HL-60 (cell line): Measurements from ENCODE around the gene ISCU.

ENCODE experiments used
- DNase-seq, 2 experiments: peaks; one replicate each; pipeline ENCODE4 v3.0.0-alpha.2; 2010 to 2020; ENCODE audit warnings: low read depth in 1 of 2, low spot score in 1 of 2
- H3K27ac ChIP-seq: fragments of 250-450 bp; sonication (Bioruptor Pico); replicated peaks from 2 replicates; pipeline ENCODE4 v1.5.1; 2020; ENCODE audit warnings: mild to moderate bottlenecking, moderate library complexity
- H3K27me3 ChIP-seq: fragments of 250-450 bp; sonication (Bioruptor Pico); 2 replicates; pipeline ENCODE4 v1.5.1; 2021; ENCODE audit warnings: mild to moderate bottlenecking, moderate library complexity; ENCODE audit not compliant: insufficient read depth, poor library complexity, severe bottlenecking
- H3K4me3 ChIP-seq: replicated peaks from 2 replicates; pipeline ENCODE4 v1.5.1; 2011; ENCODE audit warnings: mild to moderate bottlenecking, control low read depth, low read length; ENCODE audit not compliant: insufficient read depth
- CTCF ChIP-seq: IDR thresholded peaks from one replicate; pipeline ENCODE4 v1.5.1; 2011; ENCODE audit warnings: low read length, control low read depth, inconsistent platforms; ENCODE audit not compliant: insufficient read depth
- GABPA ChIP-seq: IDR thresholded peaks from 2 replicates; pipeline ENCODE4 v1.6.1; 2012; ENCODE audit warnings: low read depth
- POLR2AphosphoS5 ChIP-seq: IDR thresholded peaks from 2 replicates; pipeline ENCODE4 v1.6.1; 2012; ENCODE audit warnings: low read depth
- REST ChIP-seq: IDR thresholded peaks from 2 replicates; pipeline ENCODE4 v1.6.1; 2012; ENCODE audit warnings: low read depth; ENCODE audit not compliant: insufficient replicate concordance
- SPI1 ChIP-seq: IDR thresholded peaks from 2 replicates; pipeline ENCODE4 v1.6.1; 2012; ENCODE audit warnings: low read depth, mild to moderate bottlenecking, borderline replicate concordance

ISCU gene

DNA sequence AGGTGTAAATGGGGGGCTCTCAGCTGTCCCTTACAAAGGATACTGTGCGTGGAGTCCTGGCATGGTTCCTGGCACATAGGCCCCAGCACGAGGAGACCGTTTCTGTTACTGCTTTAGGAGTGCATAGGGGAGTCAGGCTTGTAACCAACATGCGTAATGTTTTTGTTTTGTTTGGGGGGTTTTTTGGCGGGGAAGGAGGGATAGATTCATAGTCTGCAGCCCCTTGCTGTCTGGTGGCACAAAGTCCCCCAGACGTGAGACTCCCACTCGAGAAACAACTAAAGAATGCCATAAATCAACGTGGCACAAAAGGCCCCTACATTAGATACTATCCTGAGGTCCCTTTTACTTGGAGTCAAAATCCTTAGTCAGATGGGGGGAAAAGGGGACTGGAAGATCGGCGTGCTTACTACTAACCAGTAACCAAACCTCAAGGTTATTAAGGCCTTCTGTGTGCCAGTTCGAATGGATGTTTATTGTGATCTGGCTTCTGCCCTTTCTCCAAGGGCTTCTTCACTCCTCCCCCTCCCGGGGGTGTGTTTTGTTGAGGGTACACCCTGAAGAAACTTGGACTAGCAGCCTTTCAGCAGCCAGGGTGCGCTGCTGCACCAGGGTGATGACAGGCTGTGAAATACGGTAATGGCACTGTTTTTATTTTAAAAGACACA lies 874 bp downstream of the ISCU start:
- H3K4me3 ChIP-seq: peak overlapping the region; percentile 93
- H3K27me3 ChIP-seq: no peaks in the 10 kb centered on the region
- peak overlapping the region; percentile 77 for H3K27ac ChIP-seq

DNA sequence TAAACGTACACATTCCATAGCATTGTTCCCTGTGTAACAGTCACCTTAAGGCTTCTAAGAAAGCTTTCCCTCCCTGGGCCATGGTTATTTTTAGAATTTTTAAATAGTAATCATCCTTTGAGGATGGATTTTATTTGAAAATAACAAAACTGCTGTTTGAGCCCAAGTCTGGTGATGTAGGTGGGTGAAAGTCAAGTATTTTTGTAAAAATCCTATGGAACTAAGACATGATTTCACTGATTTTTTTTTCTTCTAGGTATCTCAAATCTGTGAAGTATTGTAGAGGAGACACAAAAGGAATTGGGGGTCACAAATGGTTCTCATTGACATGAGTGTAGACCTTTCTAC lies 1.4 kb downstream of the ISCU start:
- H3K27me3 ChIP-seq: no peaks in the 10 kb centered on the region
- no peak for TF ChIP-seq SPI1
- no peak for TF ChIP-seq REST
- TF ChIP-seq GABPA: no peak
- no peak for TF ChIP-seq CTCF
- TF ChIP-seq POLR2AphosphoS5: no peak
- H3K27ac ChIP-seq: no peak overlapping the region
- no peak overlapping the region for H3K4me3 ChIP-seq
- DNase-seq: no peak

More for the DNA sequence above, 874 bp downstream of the ISCU start:
- TF ChIP-seq GABPA (no peak), SPI1 (no peak; the same call in 1 of the 2 replicates), CTCF (peak; percentile 83), REST (no peak), POLR2AphosphoS5 (no peak)
- DNase-seq: peak; percentile 57 to 91

- TF ChIP-seq SPI1 (no peak), CTCF (no peak), REST (no peak), POLR2AphosphoS5 (no peak), GABPA (no peak)
- no peak for DNase-seq
- no peak overlapping the region for H3K4me3 ChIP-seq
- H3K27ac ChIP-seq: no peak overlapping the region
- no peaks in the 10 kb centered on the region for H3K27me3 ChIP-seq
These were observed 2.3 kb downstream of the ISCU start for GRCh38 chr12:108564724-108565123.
